ENCODE data around the gene SDR39U1.
"Not testable (repeated sequence)": the region's sequence is repeated elsewhere in the genome, so short reads cannot be mapped to it uniquely, and the experiment has no call there.

SDR39U1 gene

GRCh38 chr14:24456980-24457379 is 14.4 kb upstream of the SDR39U1 start:
- DNase-seq = no peak
- intact Hi-C loops (cut with DNase I) = no loop called here

GRCh38 chr14:24450828-24451227 is 8.3 kb upstream of the SDR39U1 start:
- DNase-seq; intact Hi-C loops (cut with DNase I): not testable (repeated sequence)

GRCh38 chr14:24443053-24443665 is 583 bp upstream of the SDR39U1 start:
- intact Hi-C loops (cut with DNase I) = loop anchor here (5.0 kb wide), 1 partner anchor 201 kb away; the partner anchor contains the start of gene TINF2
- no peak for DNase-seq

DNA sequence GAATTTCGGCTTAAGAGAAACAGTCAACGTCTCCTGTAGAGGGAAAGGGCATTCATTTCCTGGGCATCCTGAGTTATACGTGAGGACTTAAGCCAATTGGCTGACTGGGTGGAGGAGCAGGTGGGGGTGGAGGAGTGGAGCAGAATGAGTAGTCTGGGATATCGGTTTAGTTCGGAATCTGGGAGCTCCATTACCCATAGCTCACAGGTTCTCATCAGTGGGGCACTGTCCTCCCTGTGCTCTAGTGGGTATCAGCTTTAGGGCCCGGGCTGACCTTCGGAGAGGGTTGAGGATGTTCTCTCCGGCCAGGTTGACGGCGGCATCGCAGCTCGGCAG is 704 bp downstream of the SDR39U1 start:
- DNase-seq = peak in 1 of 42 donors; percentile 15
- intact Hi-C loops (cut with DNase I) = loop anchor here (5.0 kb wide), 1 partner anchor 200 kb away; the partner anchor contains the start of gene TINF2

GRCh38 chr14:24441485-24441884 is 1.1 kb downstream of the SDR39U1 start:
- DNase-seq = no peak

GRCh38 chr14:24440606-24441399 is 1.8 kb downstream of the SDR39U1 start:
- intact Hi-C loops (cut with DNase I) = loop anchor here (5.0 kb wide), 1 partner anchor 199 kb away; the partner anchor contains the start of gene TINF2
- no peak for DNase-seq

More at GRCh38 chr14:24441485-24441884, 1.1 kb downstream of the SDR39U1 start:
- intact Hi-C loops (cut with DNase I) = loop anchor here (5.0 kb wide), 1 partner anchor 199 kb away; the partner anchor contains the start of gene TINF2

GRCh38 chr14:24439830-24440605 is 2.6 kb downstream of the SDR39U1 start:
- DNase-seq = no peak
- intact Hi-C loops (cut with DNase I) = loop anchor here (5.0 kb wide), 2 partner anchors 108 to 198 kb away; partner anchors contain the start of gene TINF2

DNA sequence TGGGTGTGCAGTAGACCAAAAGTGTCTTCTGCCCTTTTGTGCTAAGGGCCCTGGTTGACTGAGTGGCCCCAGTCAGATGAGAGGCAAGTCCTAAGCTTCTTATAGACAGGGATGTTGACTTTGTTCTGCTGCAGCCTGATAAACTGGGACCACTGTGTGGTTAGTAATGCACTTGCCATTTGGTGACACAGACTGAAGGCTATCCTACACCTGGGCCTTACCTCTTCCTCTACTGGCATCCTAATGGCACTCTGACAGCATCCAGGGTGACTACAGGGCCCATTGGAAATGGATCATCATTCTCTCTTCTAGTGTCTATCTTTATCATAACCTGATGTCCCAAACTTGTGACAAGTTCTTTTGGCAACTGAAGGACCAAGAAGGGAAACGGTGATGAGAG is 3.3 kb downstream of the SDR39U1 start:
- no peak for DNase-seq
- intact Hi-C loops (cut with DNase I) = loop anchor here (5.0 kb wide), 1 partner anchor 107 kb away; no protein-coding TSS in a partner anchor

DNA sequence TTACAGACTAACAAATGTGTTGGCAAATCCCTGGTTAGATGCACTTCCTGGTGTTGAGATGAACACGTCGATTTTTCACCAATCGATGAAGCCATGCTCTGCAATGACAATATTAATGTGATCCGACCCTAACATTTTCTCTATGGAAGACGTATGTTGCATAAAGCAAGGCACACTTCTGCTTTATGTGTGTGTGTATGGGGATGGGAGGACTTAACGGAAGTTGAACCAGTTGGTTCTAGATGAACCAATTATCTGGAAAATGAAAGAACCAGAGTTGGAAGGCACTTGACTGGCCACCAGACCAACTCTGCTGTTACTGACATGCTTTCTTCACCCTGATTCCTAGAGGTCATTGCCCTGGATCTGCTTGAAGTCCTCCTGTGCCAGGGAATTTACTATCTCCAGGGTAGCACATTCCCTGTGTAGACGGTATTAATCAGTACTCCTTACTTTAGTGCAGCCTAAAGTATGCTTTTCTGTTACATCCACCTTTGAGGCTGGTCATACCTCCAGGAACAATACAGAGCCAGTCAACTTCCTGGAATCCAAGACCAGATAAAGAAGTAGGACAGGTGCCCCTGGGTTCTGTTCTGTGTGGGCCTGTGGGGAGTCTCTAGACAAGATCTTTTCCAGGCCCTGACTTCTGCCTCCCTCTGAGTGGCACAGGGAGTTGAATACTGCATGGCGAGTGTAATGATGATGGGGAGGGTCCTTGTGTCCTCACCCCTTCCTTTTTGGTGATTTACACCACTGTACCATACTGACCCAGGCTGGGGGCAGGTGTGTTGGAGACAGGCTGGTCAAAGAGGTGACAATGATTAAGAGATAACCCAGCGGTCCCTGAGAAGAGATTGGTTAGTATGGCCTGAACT is 4.1 kb downstream of the SDR39U1 start:
- DNase-seq = no peak
- intact Hi-C loops (cut with DNase I) = loop anchor here (5.0 kb wide), 1 partner anchor 106 kb away; no protein-coding TSS in a partner anchor

- intact Hi-C loops (cut with DNase I) = loop anchor here (5.0 kb wide), 1 partner anchor 105 kb away; no protein-coding TSS in a partner anchor
Observed at GRCh38 chr14:24437736-24438067, 4.9 kb downstream of the SDR39U1 start.

GRCh38 chr14:24437020-24437735 is 5.4 kb downstream of the SDR39U1 start:
- intact Hi-C loops (cut with DNase I) = loop anchor here (5.0 kb wide), 1 partner anchor 105 kb away; no protein-coding TSS in a partner anchor

More at GRCh38 chr14:24437736-24438067, 4.9 kb downstream of the SDR39U1 start:
- no peak for DNase-seq

DNA sequence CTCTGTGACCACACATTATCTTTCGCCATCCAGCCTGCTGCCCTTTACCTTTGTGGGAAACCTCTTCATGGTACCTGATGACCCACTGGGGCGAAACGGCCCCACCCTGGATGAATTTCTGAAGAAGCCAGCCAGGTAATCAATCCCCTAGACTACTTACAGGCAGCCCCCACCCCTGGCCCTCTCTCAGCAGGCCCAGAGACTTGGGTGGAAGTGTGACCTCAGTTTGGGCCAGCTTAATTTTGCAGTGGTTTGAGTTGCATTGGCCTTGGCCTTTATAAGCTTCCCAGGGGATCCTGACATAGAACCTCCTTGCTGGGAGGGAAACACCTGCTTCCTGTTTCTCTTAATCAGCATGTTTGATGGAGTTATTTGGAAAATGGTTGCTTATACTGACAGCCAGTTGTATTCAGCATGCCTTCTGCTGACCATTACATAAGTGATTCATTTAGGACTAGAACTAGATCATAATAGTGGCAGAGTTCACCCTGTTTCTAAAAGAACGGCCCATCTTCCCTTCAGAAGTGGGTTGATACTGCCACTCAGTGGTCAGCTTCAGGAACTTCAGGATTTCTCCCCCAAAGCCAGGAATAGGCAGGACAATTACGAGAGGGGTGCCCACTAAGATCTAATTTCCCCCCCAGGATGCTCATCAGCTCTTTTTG is 6.1 kb downstream of the SDR39U1 start:
- intact Hi-C loops (cut with DNase I) = loop anchor here (5.0 kb wide), 1 partner anchor 104 kb away; no protein-coding TSS in a partner anchor
- peak in 27 of 42 donors; percentile 28 to 79 (median 59) for DNase-seq

More at GRCh38 chr14:24437020-24437735, 5.4 kb downstream of the SDR39U1 start:
- DNase-seq = no peak

DNA sequence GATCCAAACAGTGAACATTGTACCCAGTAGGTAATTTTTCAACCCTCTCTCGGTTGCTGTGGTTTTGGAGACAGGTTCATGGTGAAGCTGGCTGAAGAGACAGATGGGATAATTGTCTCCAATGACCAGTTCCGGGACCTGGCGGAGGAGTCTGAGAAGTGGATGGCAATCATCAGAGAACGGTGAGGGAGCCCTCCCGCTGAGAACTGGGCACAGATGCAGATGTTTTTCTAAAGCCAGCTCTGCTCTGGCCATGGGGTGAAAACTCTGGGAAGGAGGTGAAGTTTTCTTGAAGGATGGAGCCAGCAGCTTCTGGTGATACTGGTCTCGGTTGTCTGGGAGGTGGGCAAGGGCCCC is 6.6 kb downstream of the SDR39U1 start:
- DNase-seq = no peak
- intact Hi-C loops (cut with DNase I) = loop anchor here (5.0 kb wide), 1 partner anchor 104 kb away; no protein-coding TSS in a partner anchor

DNA sequence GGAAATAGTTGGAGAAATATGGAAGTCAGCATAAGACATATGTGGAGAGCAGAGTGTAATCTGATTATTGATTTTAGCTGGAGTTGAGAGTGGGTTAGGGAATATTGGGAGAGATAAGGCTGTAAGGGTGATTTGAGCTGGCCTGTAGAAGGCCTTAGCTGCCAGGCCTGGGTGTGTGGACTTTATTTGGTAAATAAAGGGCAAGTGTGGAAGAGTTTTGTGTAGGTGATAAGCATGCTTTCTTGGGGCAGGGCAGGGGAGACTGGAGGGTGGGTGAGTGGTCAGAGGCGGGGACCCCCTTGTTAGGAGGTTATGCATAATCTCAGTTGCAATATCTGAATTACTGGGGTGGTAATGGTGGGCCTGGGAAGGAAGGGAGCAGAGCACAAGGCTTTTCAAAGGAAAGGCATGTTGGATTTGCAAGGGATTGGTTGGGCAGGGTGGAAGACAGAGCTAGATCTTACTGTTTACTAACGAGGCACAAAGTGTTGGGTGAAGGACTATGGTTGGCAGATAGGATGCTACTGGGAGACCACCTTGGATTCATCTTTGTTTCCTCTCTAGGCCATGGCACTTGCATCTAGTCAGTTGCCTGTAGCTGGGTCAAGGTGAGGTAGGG is 7.3 kb downstream of the SDR39U1 start:
- intact Hi-C loops (cut with DNase I) = loop anchor here (5.0 kb wide), 1 partner anchor 103 kb away; no protein-coding TSS in a partner anchor

DNA sequence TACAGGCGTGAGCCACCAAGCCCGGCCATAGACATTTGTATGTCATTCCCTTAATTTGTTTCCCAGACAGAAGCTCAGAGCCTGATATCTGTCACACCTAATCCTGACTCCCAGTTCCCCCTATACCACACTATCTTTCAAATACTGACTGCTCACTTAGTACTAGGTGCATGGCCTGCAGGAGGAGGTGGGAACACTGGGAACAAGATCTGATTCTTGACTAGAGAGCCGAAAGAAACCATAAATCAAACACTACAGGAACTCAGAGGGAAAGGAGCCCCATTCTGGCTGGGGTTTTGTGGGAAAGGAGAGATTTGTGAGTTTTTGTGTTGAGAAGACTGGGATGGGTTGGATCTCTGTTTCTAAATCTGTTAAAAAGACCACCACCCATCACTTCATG is 7.9 kb downstream of the SDR39U1 start:
- no peak for DNase-seq
- intact Hi-C loops (cut with DNase I) = loop anchor here (5.0 kb wide), 1 partner anchor 102 kb away; no protein-coding TSS in a partner anchor

More for the DNA sequence above, 7.3 kb downstream of the SDR39U1 start:
- no peak for DNase-seq

DNA sequence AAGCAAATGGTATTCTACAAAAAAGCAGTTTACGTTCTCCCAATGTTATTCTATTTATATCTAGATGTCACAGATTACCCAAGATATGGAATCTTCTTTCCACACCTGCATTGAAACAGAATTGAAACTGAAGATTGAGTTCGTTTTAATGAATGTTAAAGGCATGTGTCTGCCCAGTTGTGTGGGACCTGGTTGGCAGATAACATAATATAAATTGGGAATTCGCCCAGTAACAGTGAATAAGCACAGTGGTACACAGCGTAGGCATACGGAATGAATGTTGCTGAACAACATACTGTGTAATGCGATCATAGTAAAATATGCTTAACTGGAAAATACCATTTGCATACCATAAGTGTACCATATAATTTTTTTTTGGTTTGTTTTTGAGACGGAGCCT is 8.5 kb downstream of the SDR39U1 start:
- intact Hi-C loops (cut with DNase I) = no loop called here

More for the DNA sequence above, 8.5 kb downstream of the SDR39U1 start:
- no peak for DNase-seq

Data from head of caudate nucleus (tissue), 42 donors.